Measurements from ENCODE around the gene ARPC5L. TPM values are rescaled to one million over a fixed set of nuclear protein-coding genes. Genes with fewer than 3 reads are reported as not detected.

The ARPC5L gene
- total and polyA plus RNA-seq, 2 experiments from 2014 or later: 35.9 to 87.3 TPM

DNA sequence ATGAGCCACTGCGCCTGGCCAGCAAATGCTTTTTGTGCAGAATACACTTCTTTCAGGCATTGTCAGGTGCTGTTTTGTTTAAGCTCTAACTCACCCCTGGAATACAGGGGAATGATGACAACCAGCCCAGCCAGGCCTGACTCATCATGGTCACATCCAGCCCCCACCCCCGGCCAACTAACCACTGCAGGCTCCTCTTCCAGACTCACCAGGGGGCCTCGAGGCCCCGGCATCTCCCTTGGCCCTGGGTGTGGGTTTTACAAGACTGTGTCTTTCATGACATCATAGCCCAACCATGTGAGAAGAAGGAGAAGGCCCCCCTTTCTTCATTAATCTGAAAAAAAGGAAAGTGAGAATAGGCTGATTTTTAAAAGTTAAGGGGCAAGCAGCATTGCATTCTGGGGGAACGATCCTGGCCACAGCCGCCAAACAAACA lies 49.5 kb upstream of the ARPC5L start:
- ATAC-seq (no peak; the same call in 2 of the 3 replicates), DNase-seq (ENCODE audit: low spot score) (no peak)
- Histone ChIP-seq H4K20me1 (replicated peaks; ENCODE audit: insufficient read depth) (no peaks in the 10 kb centered on the region), H3K4me2 (no peak overlapping the region), H3K27me3 (ENCODE audit: insufficient read depth) (no peaks in the 10 kb centered on the region), H3K79me2 (replicated peaks; ENCODE audit: insufficient read depth) (no peaks in the 10 kb centered on the region), H3K4me1 (ENCODE audit: insufficient read depth) (peaks cover 14% of the 10 kb centered on the region), H3K36me3 (ENCODE audit: insufficient read depth) (no peaks in the 10 kb centered on the region), H3K27ac (ENCODE audit: low read depth) (no peak overlapping the region), H3K9me2 (ENCODE audit: insufficient read depth) (no peaks in the 10 kb centered on the region), H3K4me3 (no peak overlapping the region), H2AFZ (no peak overlapping the region), H3F3A (replicated peaks; ENCODE audit: low read depth) (0 out of 2 replicates have a peak, but pooled peaks cover 4% of the 10 kb centered on the region)
- Mint-ChIP-seq H3K9me3 (no peaks in the 10 kb centered on the region), H3K4me3 (no peak overlapping the region), H3K27ac (no peak overlapping the region), H3K27me3 (ENCODE audit: insufficient read depth, low read depth, poor library complexity) (peaks cover 12% of the 10 kb centered on the region), H3K36me3 (ENCODE audit: low read depth) (no peaks in the 10 kb centered on the region; the same call in 2 of the 3 replicates), H3K4me1 (peaks cover 34% of the 10 kb centered on the region)
- TF ChIP-seq, protein P1, sequence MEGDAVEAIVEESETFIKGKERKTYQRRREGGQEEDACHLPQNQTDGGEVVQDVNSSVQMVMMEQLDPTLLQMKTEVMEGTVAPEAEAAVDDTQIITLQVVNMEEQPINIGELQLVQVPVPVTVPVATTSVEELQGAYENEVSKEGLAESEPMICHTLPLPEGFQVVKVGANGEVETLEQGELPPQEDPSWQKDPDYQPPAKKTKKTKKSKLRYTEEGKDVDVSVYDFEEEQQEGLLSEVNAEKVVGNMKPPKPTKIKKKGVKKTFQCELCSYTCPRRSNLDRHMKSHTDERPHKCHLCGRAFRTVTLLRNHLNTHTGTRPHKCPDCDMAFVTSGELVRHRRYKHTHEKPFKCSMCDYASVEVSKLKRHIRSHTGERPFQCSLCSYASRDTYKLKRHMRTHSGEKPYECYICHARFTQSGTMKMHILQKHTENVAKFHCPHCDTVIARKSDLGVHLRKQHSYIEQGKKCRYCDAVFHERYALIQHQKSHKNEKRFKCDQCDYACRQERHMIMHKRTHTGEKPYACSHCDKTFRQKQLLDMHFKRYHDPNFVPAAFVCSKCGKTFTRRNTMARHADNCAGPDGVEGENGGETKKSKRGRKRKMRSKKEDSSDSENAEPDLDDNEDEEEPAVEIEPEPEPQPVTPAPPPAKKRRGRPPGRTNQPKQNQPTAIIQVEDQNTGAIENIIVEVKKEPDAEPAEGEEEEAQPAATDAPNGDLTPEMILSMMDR (conservative IDR thresholded peaks at IDR 0.05; ENCODE audit: low read depth in 2 of 2): no peak
- TF ChIP-seq CREB1 (CRISPR knock-in tag; IDR thresholded peaks at IDR 0.05; ENCODE audit: low read depth) (no peak), JUNB (IDR thresholded peaks at IDR 0.05; ENCODE audit: unreplicated experiment) (no peak), EZH2phosphoT487 (IDR thresholded peaks at IDR 0.05; ENCODE audit: unreplicated experiment) (no peak), STAT1 (IDR thresholded peaks at IDR 0.05; ENCODE audit: unreplicated experiment) (no peak), POLR2AphosphoS5 (IDR thresholded peaks at IDR 0.05; ENCODE audit: low read depth) (no peak), EZH2 (IDR thresholded peaks at IDR 0.05; ENCODE audit: low read depth, unreplicated experiment) (no peak), ZNF331 (CRISPR knock-in tag; IDR thresholded peaks at IDR 0.05; ENCODE audit: low read depth) (no peak)
- TF ChIP-seq, protein P2, sequence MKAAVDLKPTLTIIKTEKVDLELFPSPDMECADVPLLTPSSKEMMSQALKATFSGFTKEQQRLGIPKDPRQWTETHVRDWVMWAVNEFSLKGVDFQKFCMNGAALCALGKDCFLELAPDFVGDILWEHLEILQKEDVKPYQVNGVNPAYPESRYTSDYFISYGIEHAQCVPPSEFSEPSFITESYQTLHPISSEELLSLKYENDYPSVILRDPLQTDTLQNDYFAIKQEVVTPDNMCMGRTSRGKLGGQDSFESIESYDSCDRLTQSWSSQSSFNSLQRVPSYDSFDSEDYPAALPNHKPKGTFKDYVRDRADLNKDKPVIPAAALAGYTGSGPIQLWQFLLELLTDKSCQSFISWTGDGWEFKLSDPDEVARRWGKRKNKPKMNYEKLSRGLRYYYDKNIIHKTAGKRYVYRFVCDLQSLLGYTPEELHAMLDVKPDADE (IDR thresholded peaks at IDR 0.05): no peak
- TF ChIP-seq, protein P3, sequence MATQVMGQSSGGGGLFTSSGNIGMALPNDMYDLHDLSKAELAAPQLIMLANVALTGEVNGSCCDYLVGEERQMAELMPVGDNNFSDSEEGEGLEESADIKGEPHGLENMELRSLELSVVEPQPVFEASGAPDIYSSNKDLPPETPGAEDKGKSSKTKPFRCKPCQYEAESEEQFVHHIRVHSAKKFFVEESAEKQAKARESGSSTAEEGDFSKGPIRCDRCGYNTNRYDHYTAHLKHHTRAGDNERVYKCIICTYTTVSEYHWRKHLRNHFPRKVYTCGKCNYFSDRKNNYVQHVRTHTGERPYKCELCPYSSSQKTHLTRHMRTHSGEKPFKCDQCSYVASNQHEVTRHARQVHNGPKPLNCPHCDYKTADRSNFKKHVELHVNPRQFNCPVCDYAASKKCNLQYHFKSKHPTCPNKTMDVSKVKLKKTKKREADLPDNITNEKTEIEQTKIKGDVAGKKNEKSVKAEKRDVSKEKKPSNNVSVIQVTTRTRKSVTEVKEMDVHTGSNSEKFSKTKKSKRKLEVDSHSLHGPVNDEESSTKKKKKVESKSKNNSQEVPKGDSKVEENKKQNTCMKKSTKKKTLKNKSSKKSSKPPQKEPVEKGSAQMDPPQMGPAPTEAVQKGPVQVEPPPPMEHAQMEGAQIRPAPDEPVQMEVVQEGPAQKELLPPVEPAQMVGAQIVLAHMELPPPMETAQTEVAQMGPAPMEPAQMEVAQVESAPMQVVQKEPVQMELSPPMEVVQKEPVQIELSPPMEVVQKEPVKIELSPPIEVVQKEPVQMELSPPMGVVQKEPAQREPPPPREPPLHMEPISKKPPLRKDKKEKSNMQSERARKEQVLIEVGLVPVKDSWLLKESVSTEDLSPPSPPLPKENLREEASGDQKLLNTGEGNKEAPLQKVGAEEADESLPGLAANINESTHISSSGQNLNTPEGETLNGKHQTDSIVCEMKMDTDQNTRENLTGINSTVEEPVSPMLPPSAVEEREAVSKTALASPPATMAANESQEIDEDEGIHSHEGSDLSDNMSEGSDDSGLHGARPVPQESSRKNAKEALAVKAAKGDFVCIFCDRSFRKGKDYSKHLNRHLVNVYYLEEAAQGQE (IDR thresholded peaks at IDR 0.05; ENCODE audit: unreplicated experiment): no peak
- TF ChIP-seq, protein P4, sequence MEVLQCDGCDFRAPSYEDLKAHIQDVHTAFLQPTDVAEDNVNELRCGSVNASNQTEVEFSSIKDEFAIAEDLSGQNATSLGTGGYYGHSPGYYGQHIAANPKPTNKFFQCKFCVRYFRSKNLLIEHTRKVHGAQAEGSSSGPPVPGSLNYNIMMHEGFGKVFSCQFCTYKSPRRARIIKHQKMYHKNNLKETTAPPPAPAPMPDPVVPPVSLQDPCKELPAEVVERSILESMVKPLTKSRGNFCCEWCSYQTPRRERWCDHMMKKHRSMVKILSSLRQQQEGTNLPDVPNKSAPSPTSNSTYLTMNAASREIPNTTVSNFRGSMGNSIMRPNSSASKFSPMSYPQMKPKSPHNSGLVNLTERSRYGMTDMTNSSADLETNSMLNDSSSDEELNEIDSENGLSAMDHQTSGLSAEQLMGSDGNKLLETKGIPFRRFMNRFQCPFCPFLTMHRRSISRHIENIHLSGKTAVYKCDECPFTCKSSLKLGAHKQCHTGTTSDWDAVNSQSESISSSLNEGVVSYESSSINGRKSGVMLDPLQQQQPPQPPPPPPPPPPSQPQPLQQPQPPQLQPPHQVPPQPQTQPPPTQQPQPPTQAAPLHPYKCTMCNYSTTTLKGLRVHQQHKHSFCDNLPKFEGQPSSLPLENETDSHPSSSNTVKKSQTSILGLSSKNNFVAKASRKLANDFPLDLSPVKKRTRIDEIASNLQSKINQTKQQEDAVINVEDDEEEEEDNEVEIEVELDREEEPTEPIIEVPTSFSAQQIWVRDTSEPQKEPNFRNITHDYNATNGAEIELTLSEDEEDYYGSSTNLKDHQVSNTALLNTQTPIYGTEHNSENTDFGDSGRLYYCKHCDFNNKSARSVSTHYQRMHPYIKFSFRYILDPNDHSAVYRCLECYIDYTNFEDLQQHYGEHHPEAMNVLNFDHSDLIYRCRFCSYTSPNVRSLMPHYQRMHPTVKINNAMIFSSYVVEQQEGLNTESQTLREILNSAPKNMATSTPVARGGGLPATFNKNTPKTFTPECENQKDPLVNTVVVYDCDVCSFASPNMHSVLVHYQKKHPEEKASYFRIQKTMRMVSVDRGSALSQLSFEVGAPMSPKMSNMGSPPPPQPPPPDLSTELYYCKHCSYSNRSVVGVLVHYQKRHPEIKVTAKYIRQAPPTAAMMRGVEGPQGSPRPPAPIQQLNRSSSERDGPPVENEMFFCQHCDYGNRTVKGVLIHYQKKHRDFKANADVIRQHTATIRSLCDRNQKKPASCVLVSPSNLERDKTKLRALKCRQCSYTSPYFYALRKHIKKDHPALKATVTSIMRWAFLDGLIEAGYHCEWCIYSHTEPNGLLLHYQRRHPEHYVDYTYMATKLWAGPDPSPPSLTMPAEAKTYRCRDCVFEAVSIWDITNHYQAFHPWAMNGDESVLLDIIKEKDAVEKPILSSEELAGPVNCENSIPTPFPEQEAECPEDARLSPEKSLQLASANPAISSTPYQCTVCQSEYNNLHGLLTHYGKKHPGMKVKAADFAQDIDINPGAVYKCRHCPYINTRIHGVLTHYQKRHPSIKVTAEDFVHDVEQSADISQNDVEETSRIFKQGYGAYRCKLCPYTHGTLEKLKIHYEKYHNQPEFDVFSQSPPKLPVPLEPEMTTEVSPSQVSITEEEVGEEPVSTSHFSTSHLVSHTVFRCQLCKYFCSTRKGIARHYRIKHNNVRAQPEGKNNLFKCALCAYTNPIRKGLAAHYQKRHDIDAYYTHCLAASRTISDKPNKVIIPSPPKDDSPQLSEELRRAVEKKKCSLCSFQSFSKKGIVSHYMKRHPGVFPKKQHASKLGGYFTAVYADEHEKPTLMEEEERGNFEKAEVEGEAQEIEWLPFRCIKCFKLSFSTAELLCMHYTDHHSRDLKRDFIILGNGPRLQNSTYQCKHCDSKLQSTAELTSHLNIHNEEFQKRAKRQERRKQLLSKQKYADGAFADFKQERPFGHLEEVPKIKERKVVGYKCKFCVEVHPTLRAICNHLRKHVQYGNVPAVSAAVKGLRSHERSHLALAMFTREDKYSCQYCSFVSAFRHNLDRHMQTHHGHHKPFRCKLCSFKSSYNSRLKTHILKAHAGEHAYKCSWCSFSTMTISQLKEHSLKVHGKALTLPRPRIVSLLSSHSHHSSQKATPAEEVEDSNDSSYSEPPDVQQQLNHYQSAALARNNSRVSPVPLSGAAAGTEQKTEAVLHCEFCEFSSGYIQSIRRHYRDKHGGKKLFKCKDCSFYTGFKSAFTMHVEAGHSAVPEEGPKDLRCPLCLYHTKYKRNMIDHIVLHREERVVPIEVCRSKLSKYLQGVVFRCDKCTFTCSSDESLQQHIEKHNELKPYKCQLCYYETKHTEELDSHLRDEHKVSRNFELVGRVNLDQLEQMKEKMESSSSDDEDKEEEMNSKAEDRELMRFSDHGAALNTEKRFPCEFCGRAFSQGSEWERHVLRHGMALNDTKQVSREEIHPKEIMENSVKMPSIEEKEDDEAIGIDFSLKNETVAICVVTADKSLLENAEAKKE (CRISPR knock-in tag; IDR thresholded peaks at IDR 0.05): no peak

Measured in GM23338 (cell line).